Stimulated activated naive CD8-positive, alpha-beta T cell treated with anti-CD3 and anti-CD28 coated beads, Interleukin-15, Interleukin-2, amounts not matched to agents 100 ng/mL and 50 ng/mL, for 24 hours (primary cell): ENCODE data around the gene TDRD5.

Experiments used
- H3K27ac Mint-ChIP-seq: one replicate; pipeline ENCODE4 v1.8.0; 2021; ENCODE audit warnings: mild to moderate bottlenecking, mixed read lengths
- H3K27me3 Mint-ChIP-seq: one replicate; pipeline ENCODE4 v1.8.0; 2021; ENCODE audit warnings: mixed read lengths
- H3K36me3 Mint-ChIP-seq: one replicate; pipeline ENCODE4 v1.8.0; 2021; ENCODE audit warnings: low read depth, mixed read lengths
- H3K4me1 Mint-ChIP-seq: one replicate; pipeline ENCODE4 v1.8.0; 2021; ENCODE audit warnings: low read depth, mixed read lengths
- H3K4me3 Mint-ChIP-seq: one replicate; pipeline ENCODE4 v1.8.0; 2021; ENCODE audit warnings: mild to moderate bottlenecking, mixed read lengths
- H3K9me3 Mint-ChIP-seq: one replicate; pipeline ENCODE4 v1.8.0; 2021; ENCODE audit warnings: mixed read lengths

Gene TDRD5

DNA sequence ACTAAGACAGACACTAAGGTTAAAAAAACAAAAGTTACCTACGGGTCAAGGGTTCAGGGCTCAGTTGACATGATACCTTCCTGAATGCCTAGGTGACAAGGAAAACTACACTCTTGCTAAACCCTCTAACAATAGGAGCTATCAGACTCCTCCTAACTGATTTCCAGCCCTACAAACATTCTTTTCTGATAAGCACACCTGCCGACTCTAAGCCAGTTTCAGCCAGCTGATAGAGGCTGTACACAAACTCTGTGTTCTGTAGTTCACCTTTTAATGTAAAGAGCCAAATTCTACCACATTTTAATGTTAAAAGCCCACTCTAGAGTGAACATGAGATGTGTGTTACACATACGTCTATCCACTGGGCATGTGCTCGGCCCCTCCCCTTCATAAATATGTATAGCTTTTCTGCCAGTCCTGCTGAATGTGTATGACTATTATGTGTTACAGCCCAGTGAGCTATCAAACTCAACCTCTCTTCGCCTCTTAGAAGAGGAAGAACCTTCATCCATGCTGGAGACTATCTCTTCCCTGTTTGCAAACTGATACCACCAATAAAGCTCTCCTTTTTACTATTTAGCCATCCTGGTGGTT lies 111.4 kb downstream of the TDRD5 start:
- H3K4me1 Mint-ChIP-seq = no peaks in the 10 kb centered on the region
- no peaks in the 10 kb centered on the region for H3K36me3 Mint-ChIP-seq
- H3K9me3 Mint-ChIP-seq = no peaks in the 10 kb centered on the region
- H3K27ac Mint-ChIP-seq = no peak overlapping the region
- peaks cover 4% of the 10 kb centered on the region for H3K27me3 Mint-ChIP-seq
- H3K4me3 Mint-ChIP-seq = no peak overlapping the region

- H3K27me3 Mint-ChIP-seq = peaks cover 1% of the 10 kb centered on the region
- H3K4me1 Mint-ChIP-seq = peaks cover 6% of the 10 kb centered on the region
- no peaks in the 10 kb centered on the region for H3K9me3 Mint-ChIP-seq
- H3K27ac Mint-ChIP-seq = peak overlapping the region; percentile 33
- no peaks in the 10 kb centered on the region for H3K36me3 Mint-ChIP-seq
- H3K4me3 Mint-ChIP-seq = no peak overlapping the region
Observed at GRCh38 chr1:179706339-179706941, 114.8 kb downstream of the TDRD5 start.

DNA sequence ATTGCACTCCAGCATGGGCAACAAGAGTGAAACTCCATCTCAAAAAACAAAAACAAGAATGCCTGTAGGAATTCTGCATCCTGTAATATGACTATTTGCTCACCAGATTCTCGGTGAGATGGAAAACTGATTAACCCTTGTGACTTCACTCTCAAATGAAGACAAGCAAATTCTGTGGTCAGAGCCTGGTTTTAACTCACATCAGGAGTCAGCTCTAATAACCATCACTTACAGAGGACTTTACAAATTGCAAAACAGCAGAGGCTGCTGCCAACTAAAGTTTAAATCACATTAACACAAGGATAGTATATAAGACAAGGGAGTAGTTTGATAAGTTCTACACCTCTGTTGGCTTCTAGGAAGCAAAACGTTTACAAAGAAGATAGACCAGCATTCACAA lies 115.8 kb downstream of the TDRD5 start:
- no peak overlapping the region for H3K27ac Mint-ChIP-seq
- no peak overlapping the region for H3K4me3 Mint-ChIP-seq
- peaks cover 6% of the 10 kb centered on the region for H3K4me1 Mint-ChIP-seq
- H3K27me3 Mint-ChIP-seq = peaks cover 8% of the 10 kb centered on the region
- no peaks in the 10 kb centered on the region for H3K36me3 Mint-ChIP-seq
- H3K9me3 Mint-ChIP-seq = no peaks in the 10 kb centered on the region

- Mint-ChIP-seq H3K4me3 (no peak overlapping the region), H3K36me3 (no peaks in the 10 kb centered on the region), H3K27me3 (peaks cover 8% of the 10 kb centered on the region), H3K4me1 (peaks cover 6% of the 10 kb centered on the region), H3K27ac (no peak overlapping the region), H3K9me3 (peaks cover 5% of the 10 kb centered on the region)
Observed at GRCh38 chr1:179708434-179709195, 117.0 kb downstream of the TDRD5 start.

- no peak overlapping the region for H3K27ac Mint-ChIP-seq
- peaks cover 6% of the 10 kb centered on the region for H3K4me1 Mint-ChIP-seq
- peaks cover 14% of the 10 kb centered on the region for H3K9me3 Mint-ChIP-seq
- H3K36me3 Mint-ChIP-seq = no peaks in the 10 kb centered on the region
- peaks cover 8% of the 10 kb centered on the region for H3K27me3 Mint-ChIP-seq
- H3K4me3 Mint-ChIP-seq = no peak overlapping the region
Observed at GRCh38 chr1:179709841-179710329, 118.3 kb downstream of the TDRD5 start.

GRCh38 chr1:179714159-179714558 lies 122.5 kb downstream of the TDRD5 start:
- peaks cover 14% of the 10 kb centered on the region for H3K27me3 Mint-ChIP-seq
- no peak overlapping the region for H3K4me3 Mint-ChIP-seq
- H3K4me1 Mint-ChIP-seq = peaks cover 6% of the 10 kb centered on the region
- no peak overlapping the region for H3K27ac Mint-ChIP-seq
- no peaks in the 10 kb centered on the region for H3K36me3 Mint-ChIP-seq
- H3K9me3 Mint-ChIP-seq = peaks cover 52% of the 10 kb centered on the region

- Mint-ChIP-seq H3K36me3 (no peaks in the 10 kb centered on the region), H3K9me3 (peaks cover 57% of the 10 kb centered on the region), H3K4me1 (peaks cover 4% of the 10 kb centered on the region), H3K4me3 (no peak overlapping the region), H3K27ac (no peak overlapping the region), H3K27me3 (peaks cover 14% of the 10 kb centered on the region)
Observed at GRCh38 chr1:179714623-179715022, 123.0 kb downstream of the TDRD5 start.

DNA sequence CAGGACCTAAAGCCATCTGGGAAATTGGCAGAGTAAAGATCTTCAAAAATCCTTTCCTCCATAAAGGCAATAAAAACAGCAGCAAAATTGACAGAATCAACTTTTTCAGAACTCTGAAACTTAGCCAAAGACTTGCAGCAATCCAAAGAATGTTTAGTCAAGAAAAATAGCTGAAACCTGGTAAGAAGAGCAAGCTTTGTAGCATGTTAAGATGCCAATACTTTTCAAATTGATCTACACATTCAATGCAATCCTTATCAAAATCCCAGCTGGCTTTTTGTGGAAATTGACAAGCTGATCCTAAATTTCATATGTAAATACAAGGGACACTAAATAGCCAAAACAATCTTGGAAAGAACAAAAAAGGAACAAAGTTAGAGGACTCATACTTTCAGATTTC lies 127.6 kb downstream of the TDRD5 start:
- peaks cover 5% of the 10 kb centered on the region for H3K27me3 Mint-ChIP-seq
- H3K4me3 Mint-ChIP-seq = no peak overlapping the region
- H3K27ac Mint-ChIP-seq = no peak overlapping the region
- peaks cover 62% of the 10 kb centered on the region for H3K9me3 Mint-ChIP-seq
- no peaks in the 10 kb centered on the region for H3K36me3 Mint-ChIP-seq
- H3K4me1 Mint-ChIP-seq = no peaks in the 10 kb centered on the region

GRCh38 chr1:179728271-179728670 lies 136.6 kb downstream of the TDRD5 start:
- H3K4me3 Mint-ChIP-seq = no peak overlapping the region
- H3K4me1 Mint-ChIP-seq = no peaks in the 10 kb centered on the region
- H3K27me3 Mint-ChIP-seq = peaks cover 14% of the 10 kb centered on the region
- no peaks in the 10 kb centered on the region for H3K36me3 Mint-ChIP-seq
- no peaks in the 10 kb centered on the region for H3K9me3 Mint-ChIP-seq
- no peak overlapping the region for H3K27ac Mint-ChIP-seq

DNA sequence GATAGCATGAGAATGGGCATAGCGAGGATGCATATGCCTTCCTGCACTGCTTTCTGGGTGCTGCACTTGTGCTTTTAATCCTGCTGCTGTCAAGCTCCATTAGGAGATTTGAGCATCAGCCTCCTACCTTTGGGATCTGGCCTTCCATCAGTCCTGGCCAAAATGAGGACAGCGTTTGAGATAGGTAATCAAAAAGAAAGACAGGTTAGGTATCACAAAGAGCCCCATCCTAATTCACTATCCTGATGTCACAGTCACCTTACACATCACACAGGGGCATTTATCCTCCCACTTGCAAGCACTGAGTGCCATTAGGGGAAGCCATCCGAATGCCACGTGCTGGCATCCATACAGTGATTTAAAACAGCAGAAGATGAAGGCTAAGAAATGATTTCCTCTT lies 138.2 kb downstream of the TDRD5 start:
- Mint-ChIP-seq H3K4me1 (no peaks in the 10 kb centered on the region), H3K27ac (no peak overlapping the region), H3K9me3 (no peaks in the 10 kb centered on the region), H3K4me3 (no peak overlapping the region), H3K36me3 (no peaks in the 10 kb centered on the region), H3K27me3 (peaks cover 18% of the 10 kb centered on the region)

DNA sequence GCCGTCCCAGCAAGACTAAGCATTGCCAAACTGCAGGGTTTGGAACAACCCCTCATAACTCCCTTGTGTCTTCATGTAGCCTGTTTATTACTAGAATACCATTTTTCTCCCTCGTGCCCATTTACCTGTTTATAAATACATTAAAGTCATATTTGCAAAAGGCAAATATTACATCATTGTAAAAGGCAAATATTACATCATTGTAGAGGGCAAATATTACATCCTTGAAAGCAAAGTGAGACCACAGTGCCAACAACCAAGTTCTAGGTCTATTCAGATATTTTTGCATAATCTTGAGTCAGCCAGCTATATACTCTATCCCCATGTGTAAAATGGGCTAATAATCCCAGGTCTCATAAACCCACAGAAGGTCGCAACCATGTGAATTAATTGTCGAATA lies 140.0 kb downstream of the TDRD5 start:
- Mint-ChIP-seq H3K27ac (no peak overlapping the region), H3K4me1 (no peaks in the 10 kb centered on the region), H3K4me3 (no peak overlapping the region), H3K36me3 (no peaks in the 10 kb centered on the region), H3K9me3 (no peaks in the 10 kb centered on the region), H3K27me3 (peaks cover 25% of the 10 kb centered on the region)
